Adipose tissue (tissue), 3 donors: Measurements from ENCODE around the gene COG7. TPM values are rescaled to one million over a fixed set of nuclear protein-coding genes. Genes with fewer than 3 reads are reported as not detected.
"Not testable (repeated sequence)": the region's sequence is repeated elsewhere in the genome, so short reads cannot be mapped to it uniquely, and the experiment has no call there.

Experiments
- H3K27ac ChIP-seq: one replicate; pipeline ENCODE4 v1.5.1; 2013; ENCODE audit warnings: low read depth, low read length
- WGBS, 3 donors: extraction: QIAGEN DNeasy Blood & Tissue Kit; methylation state at CpG; one replicate each; pipeline ENCODE4 v1.1.7; 2013; 5-methylcytosine and 5-hydroxymethylcytosine counted together
- polyA plus RNA-seq, 3 donors: library from polyadenylated mRNA; stranded (reverse); fragments of 200-250 nt; gene quantifications; one replicate each; pipeline ENCODE4 v1.2.3, GENCODE V29; 2013
- donor health status: healthy with polysubstance abuse.
- donor health status: Bipolar disorder and iron deficiency.
- donor health status: healthy.

The COG7 gene
- polyA plus RNA-seq, 3 donors = 7.3 to 12.4 (median 12.3) TPM

DNA sequence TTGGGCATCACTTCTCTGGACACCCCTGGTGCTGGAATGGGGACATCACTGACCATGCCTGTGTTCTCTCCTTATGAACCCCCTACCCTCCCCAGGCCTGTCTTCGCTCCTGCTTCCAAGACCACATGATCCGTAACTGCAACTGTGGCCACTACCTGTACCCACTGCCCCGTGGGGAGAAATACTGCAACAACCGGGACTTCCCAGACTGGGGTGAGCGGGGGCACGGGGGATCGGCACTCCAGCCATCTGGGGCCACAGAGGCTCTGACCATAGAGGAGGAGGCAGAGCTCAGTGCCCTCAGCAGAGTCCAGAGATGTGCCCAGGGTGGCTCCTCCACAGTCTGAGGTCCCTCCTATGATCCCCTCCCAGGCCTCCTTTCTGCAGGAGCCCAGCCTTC is 77.3 kb downstream of the COG7 start:
- 85 to 90% (median 89%) methylated on average over 7 of the region's 7 CpGs for WGBS, 3 donors
- H3K27ac ChIP-seq = no peak overlapping the region

DNA sequence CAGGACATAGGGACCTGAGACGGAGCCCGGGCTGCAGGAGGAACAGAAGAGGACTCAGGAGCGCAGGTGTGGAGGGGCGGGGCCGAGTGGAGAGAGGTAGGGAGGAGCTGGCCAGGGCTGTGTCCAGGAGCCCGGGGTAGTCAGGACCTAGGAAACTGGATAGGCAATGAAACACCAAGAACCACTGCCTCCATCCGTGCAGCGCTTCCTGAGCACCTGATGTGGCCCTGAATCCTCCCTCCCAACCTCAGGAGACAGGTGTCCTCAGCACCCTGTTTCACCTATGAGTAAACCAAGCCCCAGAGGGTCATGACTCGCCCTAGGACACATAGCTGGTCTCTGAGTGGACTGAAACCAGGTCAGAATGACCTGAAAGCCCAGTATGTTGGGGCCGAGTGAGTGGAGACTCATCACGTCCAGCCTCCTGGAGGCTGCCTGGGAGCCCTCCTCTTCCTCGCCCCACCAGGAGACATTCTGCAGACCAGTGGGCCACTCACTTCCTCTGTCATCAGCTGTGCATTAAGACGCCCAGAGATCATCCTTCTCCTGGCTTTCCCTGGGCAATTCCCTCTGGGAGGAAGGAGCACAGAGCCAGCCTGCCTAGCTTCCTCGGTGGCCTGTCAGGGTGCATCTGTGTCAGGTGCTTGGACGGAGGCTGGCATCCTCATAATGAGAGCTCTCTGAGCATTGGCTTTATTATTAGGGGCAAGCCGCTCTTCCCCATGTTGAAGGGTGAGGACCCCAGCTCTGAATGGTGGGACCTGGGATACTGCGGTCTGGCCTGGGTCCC is 78.1 kb downstream of the COG7 start:
- 65 to 78% (median 75%) methylated on average over 17 of the region's 17 CpGs for WGBS, 3 donors
- H3K27ac ChIP-seq = no peak overlapping the region

DNA sequence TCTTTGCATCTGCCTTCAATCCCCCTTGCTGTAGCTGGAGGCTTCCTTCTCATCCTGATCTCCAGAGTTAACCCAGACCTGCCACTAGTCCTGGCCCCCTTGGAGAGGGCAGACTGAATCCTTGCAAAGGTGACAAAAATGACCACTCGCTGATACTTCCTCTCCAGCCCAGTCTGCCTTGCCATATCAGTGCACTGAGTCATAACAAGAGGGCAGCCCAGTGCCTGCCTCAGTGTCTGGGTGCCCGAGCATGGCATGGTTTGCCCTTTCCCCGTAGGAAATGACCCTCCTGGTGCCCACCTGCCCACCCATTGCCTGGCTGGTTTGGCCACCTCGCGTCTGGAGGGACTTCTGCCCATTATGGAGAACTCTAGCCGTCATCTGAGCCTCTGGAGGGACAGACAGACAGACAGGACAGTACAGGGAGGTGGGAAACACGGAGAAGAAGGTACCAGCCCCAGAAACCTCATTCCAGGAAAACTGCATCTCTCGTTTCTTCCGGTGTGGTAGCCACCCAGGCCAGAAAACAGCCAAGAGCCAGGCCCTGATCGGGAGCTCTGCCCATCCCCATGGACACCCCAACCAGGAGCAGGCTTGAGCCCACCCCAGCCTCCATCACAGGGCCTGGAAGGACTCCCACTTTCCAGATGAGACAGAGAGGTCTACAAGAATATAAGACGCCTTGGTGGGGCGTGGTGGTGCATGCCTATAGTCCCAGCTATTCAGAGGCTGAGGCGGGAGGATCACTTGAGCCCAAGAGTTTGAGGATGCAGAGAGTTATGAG is 79.4 kb downstream of the COG7 start:
- H3K27ac ChIP-seq = no peak overlapping the region
- 78 to 84% (median 82%) methylated on average over 13 of the region's 13 CpGs for WGBS, 3 donors

DNA sequence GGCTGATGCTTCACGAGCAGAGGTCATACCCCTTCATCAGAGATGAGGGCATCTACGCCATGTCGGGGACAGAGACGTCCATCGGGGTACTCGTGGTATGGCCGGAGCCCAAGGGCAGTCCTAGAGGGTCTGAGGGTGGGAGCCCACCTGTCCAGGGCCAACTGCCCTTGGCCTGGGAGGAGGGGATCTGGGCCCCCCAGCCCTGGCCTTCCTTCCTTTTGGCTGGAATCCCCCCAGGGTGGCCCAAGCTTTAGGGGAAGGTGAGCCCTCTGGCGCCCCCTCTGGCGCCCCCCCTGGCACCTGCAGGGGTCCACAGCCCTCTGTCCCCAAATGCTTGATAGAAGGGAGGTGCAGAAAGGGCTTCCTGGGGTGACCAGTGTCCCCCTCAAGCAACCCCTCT is 81.6 kb downstream of the COG7 start:
- no peak overlapping the region for H3K27ac ChIP-seq
- WGBS, 3 donors = 76 to 95% (median 81%) methylated on average over 7 to 9 of the region's 9 CpGs

DNA sequence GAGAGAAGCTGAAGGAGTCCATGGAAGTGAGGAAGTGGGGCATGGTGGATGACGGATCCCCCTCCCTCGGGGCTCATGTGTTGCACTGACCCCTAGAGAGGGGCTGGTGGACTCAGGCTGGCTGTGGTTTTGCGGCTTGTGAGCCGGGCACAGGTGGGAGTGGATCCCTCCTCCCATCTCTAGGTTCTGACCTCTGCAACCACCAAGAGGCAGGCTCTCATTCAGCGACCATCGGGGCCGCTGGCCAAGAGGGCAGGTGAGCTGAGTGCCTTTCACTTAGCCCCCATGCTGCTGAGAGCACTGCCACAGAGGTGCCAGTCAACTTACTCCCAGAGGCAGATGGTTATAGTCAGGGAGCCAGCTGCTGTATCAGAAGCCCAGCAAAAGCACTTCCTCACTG is 83.6 kb downstream of the COG7 start:
- WGBS, 3 donors = 62 to 65% (median 63%) methylated on average over 7 of the region's 7 CpGs
- H3K27ac ChIP-seq = no peak overlapping the region

DNA sequence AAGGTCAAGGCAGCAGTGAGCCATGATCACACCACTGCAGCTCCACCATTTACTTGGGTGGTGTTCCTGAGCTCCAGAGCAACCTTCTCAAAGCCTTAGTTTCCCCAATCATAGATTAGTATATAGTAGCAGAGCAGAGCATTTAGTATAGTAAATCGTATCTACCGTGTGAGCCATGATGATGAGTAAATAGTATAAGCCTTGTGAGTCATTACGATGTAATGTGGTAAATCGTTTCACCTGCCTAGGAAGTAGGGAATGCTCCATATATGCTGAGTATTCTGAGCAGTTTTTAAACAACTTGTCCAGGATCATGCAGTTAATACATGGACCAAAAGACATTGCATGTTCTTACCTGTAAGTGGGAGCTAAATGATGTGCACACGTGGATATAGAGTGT is 84.5 kb downstream of the COG7 start:
- no peak overlapping the region for H3K27ac ChIP-seq
- WGBS, 3 donors = 77 to 87% (median 82%) methylated on average over 5 of the region's 5 CpGs

DNA sequence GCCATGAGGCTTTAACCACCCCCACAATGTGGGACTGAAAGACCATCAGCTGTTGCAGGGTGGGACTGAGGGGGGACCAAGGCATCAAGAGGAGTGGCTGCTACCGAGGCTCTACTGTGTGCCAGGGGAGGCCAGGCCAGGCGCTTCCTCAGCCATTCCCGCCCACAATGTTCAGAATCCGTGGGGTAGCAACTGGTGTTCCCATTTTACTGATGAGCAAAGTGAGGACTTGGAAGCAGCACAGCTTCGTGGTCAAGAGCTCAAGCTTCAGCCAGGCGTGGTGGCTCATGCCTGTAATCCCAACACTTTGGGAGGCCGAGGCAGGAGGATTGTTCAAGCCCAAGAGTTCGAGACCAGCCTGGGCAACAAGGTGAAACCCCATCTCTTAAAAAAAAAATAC is 85.0 kb downstream of the COG7 start:
- H3K27ac ChIP-seq = no peak overlapping the region
- WGBS, 3 donors = 79 to 88% (median 87%) methylated on average over 8 of the region's 8 CpGs

DNA sequence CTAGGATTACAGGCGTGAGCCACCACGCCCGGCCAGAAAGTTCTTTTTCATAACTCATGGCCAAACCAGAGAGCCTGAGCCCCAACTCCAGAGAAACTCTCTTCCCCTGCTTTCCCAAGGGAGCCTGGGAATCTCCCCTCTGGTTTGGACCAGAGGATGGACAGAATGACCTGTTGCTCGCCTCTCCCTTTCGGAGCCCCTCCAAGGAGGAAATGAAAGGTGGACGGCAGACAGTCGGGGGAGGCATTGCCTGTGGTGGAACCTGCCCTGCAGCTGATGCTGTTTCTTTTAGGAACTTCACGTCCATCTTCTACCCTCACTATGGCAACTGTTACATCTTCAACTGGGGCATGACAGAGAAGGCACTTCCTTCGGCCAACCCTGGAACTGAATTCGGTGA is 85.4 kb downstream of the COG7 start:
- 83 to 90% (median 85%) methylated on average over 10 of the region's 10 CpGs for WGBS, 3 donors
- H3K27ac ChIP-seq = no peak overlapping the region

DNA sequence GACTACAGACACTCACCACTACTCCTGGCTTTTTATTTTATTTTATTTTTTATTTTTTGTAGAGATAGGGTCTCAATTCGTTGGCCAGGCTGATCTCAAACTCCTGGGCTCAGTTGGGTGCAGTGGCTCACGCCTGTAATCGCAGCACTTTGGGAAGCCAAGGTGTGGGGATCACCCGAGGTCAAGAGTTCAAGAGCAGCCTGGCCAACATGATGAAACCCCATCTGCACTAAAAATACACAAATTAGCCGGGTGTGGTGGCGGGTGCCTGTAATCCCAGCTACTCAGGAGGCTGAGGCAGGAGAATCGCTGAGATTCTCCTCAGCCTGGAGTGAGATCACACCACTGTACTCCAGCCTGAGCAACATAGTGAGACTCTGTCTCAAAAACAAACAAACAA is 86.6 kb downstream of the COG7 start:
- WGBS, 3 donors = 73 to 85% (median 77%) methylated on average over 7 of the region's 7 CpGs
- not testable (repeated sequence) for H3K27ac ChIP-seq

DNA sequence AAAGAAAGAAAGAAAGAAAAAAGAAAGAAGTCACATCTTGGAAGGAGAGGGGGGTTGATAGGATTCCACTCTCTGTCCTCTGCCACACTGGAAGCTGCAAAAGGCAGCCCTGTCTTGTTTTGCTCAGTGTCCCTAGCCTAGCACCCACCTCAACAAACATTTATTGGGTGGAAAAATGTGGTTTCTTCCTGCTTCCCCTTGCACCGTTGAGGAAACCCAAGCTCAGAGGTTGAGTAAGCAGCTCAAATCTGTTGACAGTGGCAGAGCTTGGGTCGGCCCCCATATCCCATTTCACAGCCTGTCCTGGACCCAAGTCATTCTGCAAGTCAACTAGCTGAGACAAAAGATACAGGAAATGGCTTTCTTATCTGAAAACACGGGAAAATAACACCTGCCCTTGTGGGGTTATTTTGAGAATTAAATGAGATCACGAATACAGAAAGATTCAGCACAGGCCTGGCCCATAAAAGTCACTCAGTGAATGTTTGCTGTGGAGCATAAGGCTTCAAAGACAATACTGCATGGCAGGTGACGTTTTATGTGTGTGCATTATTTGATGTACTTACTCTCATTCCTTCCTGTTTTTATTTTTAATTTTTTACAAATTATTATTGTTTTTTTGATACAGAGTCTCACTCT is 87.3 kb downstream of the COG7 start:
- H3K27ac ChIP-seq = no peak overlapping the region
- 12 to 26% (median 25%) methylated on average over 5 of the region's 5 CpGs for WGBS, 3 donors

DNA sequence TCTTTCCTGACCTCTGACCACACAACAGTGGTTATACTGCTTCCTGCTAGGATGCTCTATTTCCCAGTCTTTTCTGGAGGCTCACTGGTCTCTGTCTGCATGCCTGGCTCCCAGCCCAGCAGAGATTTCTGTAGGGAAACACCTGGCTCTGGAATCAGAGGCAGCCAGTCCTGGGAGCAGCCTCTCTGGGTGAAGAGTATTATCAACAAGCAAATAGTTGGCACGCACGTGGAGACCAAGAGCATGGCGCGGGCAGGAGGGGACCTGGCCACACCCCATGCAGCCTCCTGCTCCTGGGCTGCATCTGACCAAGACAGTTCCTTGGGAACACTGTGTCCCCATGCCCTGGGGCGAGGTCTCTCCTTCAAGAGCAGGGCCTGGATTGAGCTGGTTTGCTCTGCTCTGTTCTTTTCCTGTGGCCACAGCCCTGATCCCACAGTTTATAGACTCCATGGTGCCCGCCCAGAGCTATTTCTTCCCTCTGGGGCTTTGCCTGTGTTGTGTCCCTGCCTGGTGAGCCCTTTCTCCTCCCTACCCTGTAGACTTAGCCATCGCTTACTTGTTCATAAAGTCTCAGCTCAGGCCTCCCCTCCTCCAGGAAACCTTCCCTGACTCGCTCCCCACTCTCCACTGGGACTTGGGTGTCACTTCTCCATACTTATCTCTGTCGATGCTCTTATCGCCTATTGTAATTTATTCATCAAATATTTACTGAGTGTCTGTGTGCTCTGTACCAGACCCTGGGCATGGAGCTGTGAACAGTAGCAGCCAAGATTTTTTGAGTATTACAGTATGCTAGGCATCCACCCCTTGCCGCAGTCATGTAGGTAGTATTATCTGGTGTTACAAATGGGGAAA is 90.3 kb downstream of the COG7 start:
- no peak overlapping the region for H3K27ac ChIP-seq
- WGBS, 3 donors = 30 to 67% (median 59%) methylated on average over 11 of the region's 11 CpGs

DNA sequence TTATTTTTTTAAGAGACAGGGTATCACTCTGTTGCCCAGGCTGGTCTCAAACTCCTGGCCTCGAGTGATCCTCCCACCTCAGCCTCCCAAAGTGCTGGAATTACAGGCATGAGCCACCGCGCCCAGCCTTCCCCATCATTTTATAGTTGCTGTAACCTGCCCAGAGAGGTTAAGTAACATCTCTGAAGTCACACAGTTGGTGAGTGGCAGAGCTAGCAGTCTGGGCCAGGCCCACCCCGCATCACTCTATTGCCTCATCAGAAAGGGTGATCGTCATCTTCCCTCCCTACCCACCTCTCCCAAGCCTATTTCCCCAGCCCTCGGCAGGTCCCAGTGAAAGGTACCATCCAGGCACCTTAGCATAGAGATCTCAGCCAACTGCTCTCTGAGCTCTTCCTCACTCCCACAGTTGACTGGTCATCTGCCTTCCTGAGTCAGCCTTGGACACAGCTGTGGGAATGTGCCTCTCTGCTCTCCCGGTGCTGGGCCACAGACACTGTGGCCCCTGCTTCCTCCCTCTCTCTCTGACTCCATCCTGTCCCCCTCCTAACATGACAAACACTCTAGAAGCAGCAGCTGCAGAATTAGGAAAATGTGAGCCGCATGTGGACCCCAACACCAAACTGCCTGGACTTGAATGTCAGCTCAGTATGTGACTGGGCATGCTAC is 93.8 kb downstream of the COG7 start:
- WGBS, 3 donors = 59 to 77% (median 68%) methylated on average over 8 of the region's 8 CpGs
- no peak overlapping the region for H3K27ac ChIP-seq

DNA sequence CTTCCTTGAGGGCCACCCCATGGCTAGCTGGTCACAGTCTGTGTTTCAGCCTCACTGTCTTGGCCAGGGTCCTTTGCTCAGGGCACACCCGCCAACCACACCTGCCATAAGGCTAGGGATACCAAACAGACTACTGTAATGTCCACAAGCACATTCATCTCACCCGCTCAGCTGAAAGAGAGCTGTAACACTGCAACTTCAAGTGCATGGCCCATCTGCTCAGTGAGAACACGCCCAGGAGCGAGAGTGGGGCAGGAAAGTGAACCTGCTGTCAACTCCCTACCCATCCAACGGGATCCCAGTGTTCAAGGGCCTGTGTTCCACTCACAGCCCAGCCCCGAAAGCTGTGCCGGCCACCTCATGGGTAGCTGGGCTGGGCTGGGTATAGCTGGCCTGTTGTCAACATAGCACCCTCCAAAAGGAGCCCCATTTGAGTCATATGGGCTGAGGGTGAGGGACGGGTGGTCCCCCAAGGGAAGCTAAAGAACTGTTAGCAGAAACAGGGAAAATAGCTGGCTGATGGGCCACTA is 95.2 kb downstream of the COG7 start:
- 79 to 86% (median 84%) methylated on average over 8 of the region's 8 CpGs for WGBS, 3 donors
- no peak overlapping the region for H3K27ac ChIP-seq

DNA sequence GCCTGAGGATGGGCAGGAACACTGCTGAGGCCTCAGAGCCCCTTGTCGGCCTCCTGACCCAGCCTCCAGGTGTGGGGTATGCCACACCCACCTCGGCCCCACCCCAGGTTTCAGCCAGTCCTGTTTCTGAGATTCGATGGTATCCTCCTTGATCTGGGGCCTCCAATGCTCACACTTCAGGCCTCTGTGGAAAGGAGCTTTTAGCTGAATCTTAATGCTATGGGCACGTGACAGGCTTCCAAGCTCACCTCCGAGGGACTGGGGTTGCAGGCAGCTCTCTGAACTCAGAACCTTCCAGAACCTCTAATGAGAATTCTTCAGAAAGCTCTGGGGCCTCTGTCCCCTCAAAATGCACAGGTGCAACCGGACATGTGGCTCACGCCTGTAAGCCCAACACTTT is 96.0 kb downstream of the COG7 start:
- WGBS, 3 donors = 84 to 93% (median 88%) methylated on average over 7 of the region's 7 CpGs
- no peak overlapping the region for H3K27ac ChIP-seq

DNA sequence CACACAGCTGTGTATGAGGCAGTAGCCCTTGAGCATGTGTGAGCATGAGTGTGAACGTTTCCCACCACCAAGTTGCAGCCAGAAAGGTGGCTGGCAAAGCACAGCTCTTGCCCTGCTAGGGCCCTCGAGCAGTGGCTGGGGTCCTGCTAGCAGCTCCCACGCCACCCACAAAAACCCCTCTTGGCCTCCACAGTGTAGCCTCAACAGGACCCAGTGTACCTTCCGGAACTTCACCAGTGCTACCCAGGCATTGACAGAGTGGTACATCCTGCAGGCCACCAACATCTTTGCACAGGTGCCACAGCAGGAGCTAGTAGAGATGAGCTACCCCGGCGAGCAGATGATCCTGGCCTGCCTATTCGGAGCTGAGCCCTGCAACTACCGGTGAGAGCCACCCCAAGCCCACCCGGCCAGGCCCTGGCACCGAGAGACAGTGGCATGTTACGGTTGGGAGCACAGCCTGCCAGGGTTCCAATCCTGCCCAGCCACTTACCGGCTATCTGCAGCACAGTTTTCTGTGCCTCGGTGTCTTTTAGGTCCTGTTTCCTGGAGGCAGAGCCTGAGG is 97.8 kb downstream of the COG7 start:
- no peak overlapping the region for H3K27ac ChIP-seq
- WGBS, 3 donors = 88 to 91% (median 89%) methylated on average over 13 of the region's 13 CpGs

DNA sequence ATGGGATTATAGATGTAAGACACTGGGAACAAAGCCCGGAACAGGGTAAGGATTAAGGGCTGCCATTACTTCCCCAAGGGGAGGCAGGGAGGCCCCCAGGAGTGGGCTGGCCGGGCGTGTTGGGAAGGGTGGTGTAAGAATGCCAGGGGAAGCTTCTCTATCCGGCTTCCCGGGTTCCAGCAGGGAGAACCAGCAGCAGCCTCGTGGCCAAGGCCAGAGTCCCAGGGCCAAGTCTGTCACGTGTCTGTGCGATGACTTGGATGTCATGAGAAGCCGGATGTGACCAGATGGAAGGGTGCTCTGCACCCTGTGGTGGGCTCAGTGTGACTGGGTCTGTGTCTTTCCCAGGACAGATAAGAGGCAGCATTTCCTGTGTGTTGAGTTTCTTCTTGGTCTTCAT is 98.7 kb downstream of the COG7 start:
- H3K27ac ChIP-seq = no peak overlapping the region
- 78 to 88% (median 85%) methylated on average over 9 of the region's 9 CpGs for WGBS, 3 donors

DNA sequence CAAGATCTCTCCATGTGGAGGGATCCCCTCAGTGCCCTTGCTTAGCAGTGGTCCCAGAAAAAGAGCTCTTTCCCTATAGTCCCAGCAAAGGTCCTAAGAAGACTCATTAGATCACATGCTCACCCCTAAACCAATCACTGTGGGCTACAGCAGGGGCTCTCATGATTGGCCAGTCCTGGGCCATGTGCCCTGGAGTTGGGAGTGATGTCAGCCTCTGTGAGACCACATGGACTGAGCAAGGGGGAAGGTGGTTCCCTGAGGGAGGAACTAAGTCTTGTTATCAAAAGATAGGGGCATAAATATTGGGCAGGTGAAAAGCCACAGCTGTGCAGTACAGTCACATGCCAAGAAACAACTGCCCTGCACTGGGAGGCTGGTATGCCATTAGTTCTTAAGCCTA is 99.5 kb downstream of the COG7 start:
- H3K27ac ChIP-seq = no peak overlapping the region

DNA sequence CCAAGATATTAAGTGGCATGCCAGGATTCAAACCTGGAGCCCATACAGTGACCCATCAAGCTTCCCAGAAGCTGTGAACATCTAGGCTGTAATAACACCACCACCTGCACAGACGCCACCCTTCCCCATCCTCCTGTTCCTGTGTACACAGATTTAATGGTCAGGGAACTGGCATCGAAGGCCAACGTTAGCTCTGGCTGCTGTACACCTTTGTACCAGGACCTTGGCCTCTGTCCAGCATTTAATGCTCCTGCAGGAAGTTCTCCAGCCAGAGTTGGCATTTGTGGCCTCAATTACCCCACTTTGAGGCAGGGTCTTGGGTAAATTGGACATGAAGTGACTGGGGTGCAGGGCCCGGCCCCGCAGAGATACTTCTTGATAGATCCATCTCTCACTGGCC is 101.6 kb downstream of the COG7 start:
- no peak overlapping the region for H3K27ac ChIP-seq
- 59 to 81% (median 79%) methylated on average over 5 of the region's 5 CpGs for WGBS, 3 donors
